ENCODE measurements around the gene POPDC2.

POPDC2 gene

GRCh38 chr3:119628390-119628789, 32.0 kb downstream of the POPDC2 start:
- no peak overlapping the region for H3K9ac ChIP-seq (ENCODE audit: low read depth, low read length)
- no peaks in the 10 kb centered on the region for H3K9me3 ChIP-seq (ENCODE audit: insufficient read depth, low read length, severe bottlenecking)
- H3K79me2 ChIP-seq (ENCODE audit: insufficient read depth, low read length), result no peaks in the 10 kb centered on the region
- no peak for ATAC-seq (ENCODE audit: insufficient read depth, low read depth)
- no peak overlapping the region for H3K27ac ChIP-seq (ENCODE audit: low read length)
- DNase-seq, result no peak
- H3K27me3 ChIP-seq (ENCODE audit: insufficient read depth, low read length, poor library complexity), result peaks cover 4% of the 10 kb centered on the region
- H4K20me1 ChIP-seq (ENCODE audit: insufficient read depth, low read length), result no peaks in the 10 kb centered on the region
- no peak overlapping the region for H3K4me2 ChIP-seq (ENCODE audit: insufficient read depth, low read length)
- no peak for TF ChIP-seq CTCF (IDR thresholded peaks at IDR 0.05; ENCODE audit: borderline replicate concordance, extremely low read depth, low read length, poor library complexity, severe bottlenecking)
- TF ChIP-seq EZH2 (IDR thresholded peaks at IDR 0.05; ENCODE audit: borderline replicate concordance, low read depth, low read length, severe bottlenecking), result no peak
- H3K36me3 ChIP-seq (ENCODE audit: insufficient read depth, low read length), result no peaks in the 10 kb centered on the region
- no peak overlapping the region for H3K4me3 ChIP-seq (ENCODE audit: low read depth in 1 of 2, low read length in 2 of 2)
- H2AFZ ChIP-seq (ENCODE audit: low read depth, low read length), result no peak overlapping the region
- H3K4me1 ChIP-seq (ENCODE audit: insufficient read depth, low read length), result no peaks in the 10 kb centered on the region

GRCh38 chr3:119627461-119627860, 32.9 kb downstream of the POPDC2 start:
- no peak for ATAC-seq (ENCODE audit: insufficient read depth, low read depth)
- Histone ChIP-seq H3K9me3 (ENCODE audit: insufficient read depth, low read length, severe bottlenecking) (no peaks in the 10 kb centered on the region), H3K9ac (ENCODE audit: low read depth, low read length) (no peak overlapping the region), H3K79me2 (ENCODE audit: insufficient read depth, low read length) (no peaks in the 10 kb centered on the region), H3K4me3 (ENCODE audit: low read depth in 1 of 2, low read length in 2 of 2) (no peak overlapping the region), H3K4me2 (ENCODE audit: insufficient read depth, low read length) (no peak overlapping the region), H3K27ac (ENCODE audit: low read length) (no peak overlapping the region), H3K27me3 (ENCODE audit: insufficient read depth, low read length, poor library complexity) (peaks cover 4% of the 10 kb centered on the region), H2AFZ (ENCODE audit: low read depth, low read length) (no peak overlapping the region), H3K36me3 (ENCODE audit: insufficient read depth, low read length) (no peaks in the 10 kb centered on the region), H3K4me1 (ENCODE audit: insufficient read depth, low read length) (no peaks in the 10 kb centered on the region), H4K20me1 (ENCODE audit: insufficient read depth, low read length) (no peaks in the 10 kb centered on the region)
- DNase-seq, result no peak
- TF ChIP-seq EZH2 (IDR thresholded peaks at IDR 0.05; ENCODE audit: borderline replicate concordance, low read depth, low read length, severe bottlenecking), result no peak
- no peak for TF ChIP-seq CTCF (IDR thresholded peaks at IDR 0.05; ENCODE audit: borderline replicate concordance, extremely low read depth, low read length, poor library complexity, severe bottlenecking)

- DNase-seq (no peak), ATAC-seq (ENCODE audit: insufficient read depth, low read depth) (no peak)
- Histone ChIP-seq H2AFZ (ENCODE audit: low read depth, low read length) (no peak overlapping the region), H3K27ac (ENCODE audit: low read length) (no peak overlapping the region), H3K9ac (ENCODE audit: low read depth, low read length) (no peak overlapping the region), H3K27me3 (ENCODE audit: insufficient read depth, low read length, poor library complexity) (peaks cover 4% of the 10 kb centered on the region), H3K79me2 (ENCODE audit: insufficient read depth, low read length) (no peaks in the 10 kb centered on the region), H3K4me1 (ENCODE audit: insufficient read depth, low read length) (no peaks in the 10 kb centered on the region), H3K4me2 (ENCODE audit: insufficient read depth, low read length) (no peak overlapping the region), H4K20me1 (ENCODE audit: insufficient read depth, low read length) (no peaks in the 10 kb centered on the region), H3K36me3 (ENCODE audit: insufficient read depth, low read length) (no peaks in the 10 kb centered on the region), H3K9me3 (ENCODE audit: insufficient read depth, low read length, severe bottlenecking) (no peaks in the 10 kb centered on the region), H3K4me3 (ENCODE audit: low read depth in 1 of 2, low read length in 2 of 2) (no peak overlapping the region)
- TF ChIP-seq EZH2 (IDR thresholded peaks at IDR 0.05; ENCODE audit: borderline replicate concordance, low read depth, low read length, severe bottlenecking), result no peak
- no peak for TF ChIP-seq CTCF (IDR thresholded peaks at IDR 0.05; ENCODE audit: borderline replicate concordance, extremely low read depth, low read length, poor library complexity, severe bottlenecking)
Measured at GRCh38 chr3:119626196-119626595, 34.2 kb downstream of the POPDC2 start.
